Midbrain (tissue), 1 donor: ENCODE results near the gene NOC3L.

Experiments used
- DNase-seq: peaks from one replicate; lab custom pipeline; 2025; lab: John Stamatoyannopoulos, UW

The NOC3L gene

GRCh38 chr10:94303929-94304328 is 58.8 kb downstream of the NOC3L start:
- no peak for DNase-seq

- DNase-seq = no peak
These were observed 62.7 kb downstream of the NOC3L start for GRCh38 chr10:94300042-94300441.

GRCh38 chr10:94299417-94299816 is 63.3 kb downstream of the NOC3L start:
- DNase-seq = no peak

GRCh38 chr10:94294168-94294567 is 68.6 kb downstream of the NOC3L start:
- no peak for DNase-seq

- DNase-seq = no peak
These were observed 69.4 kb downstream of the NOC3L start for GRCh38 chr10:94293354-94293753.

- DNase-seq = no peak
These were observed 70.2 kb downstream of the NOC3L start for GRCh38 chr10:94292434-94293090.

- DNase-seq = no peak
These were observed 74.2 kb downstream of the NOC3L start for GRCh38 chr10:94288361-94289101.

- no peak for DNase-seq
These were observed 75.4 kb downstream of the NOC3L start for GRCh38 chr10:94287336-94287735.

- DNase-seq = no peak
These were observed 75.8 kb downstream of the NOC3L start for GRCh38 chr10:94286901-94287300.

- no peak for DNase-seq
These were observed 77.5 kb downstream of the NOC3L start for GRCh38 chr10:94285271-94285670.
